Ishikawa (cell line): ENCODE results near the gene WDR54.

Source experiments
- CEBPB ChIP-seq: IDR thresholded peaks from 2 replicates; pipeline ENCODE4 v1.6.1; 2012
- EGR1 ChIP-seq: IDR thresholded peaks from 2 replicates; pipeline ENCODE4 v1.6.1; 2012
- EP300 ChIP-seq: IDR thresholded peaks from 2 replicates; pipeline ENCODE4 v1.6.1; 2012; ENCODE audit warnings: borderline replicate concordance
- TAF1 ChIP-seq: IDR thresholded peaks from 2 replicates; pipeline ENCODE4 v1.6.1; 2012; ENCODE audit warnings: low read depth, mild to moderate bottlenecking
- TEAD4 ChIP-seq: IDR thresholded peaks from 2 replicates; pipeline ENCODE4 v1.6.1; 2012
- YY1 ChIP-seq: IDR thresholded peaks from 2 replicates; pipeline ENCODE4 v1.6.1; 2012; ENCODE audit warnings: low read depth
- TF ChIP-seq, protein P1 (sequence below): IDR thresholded peaks from 2 replicates; pipeline ENCODE4 v1.6.1; 2012; ENCODE audit warnings: low read depth, mild to moderate bottlenecking
- TF ChIP-seq, protein P2 (sequence below): IDR thresholded peaks from 2 replicates; pipeline ENCODE4 v1.6.1; 2012

DNA sequence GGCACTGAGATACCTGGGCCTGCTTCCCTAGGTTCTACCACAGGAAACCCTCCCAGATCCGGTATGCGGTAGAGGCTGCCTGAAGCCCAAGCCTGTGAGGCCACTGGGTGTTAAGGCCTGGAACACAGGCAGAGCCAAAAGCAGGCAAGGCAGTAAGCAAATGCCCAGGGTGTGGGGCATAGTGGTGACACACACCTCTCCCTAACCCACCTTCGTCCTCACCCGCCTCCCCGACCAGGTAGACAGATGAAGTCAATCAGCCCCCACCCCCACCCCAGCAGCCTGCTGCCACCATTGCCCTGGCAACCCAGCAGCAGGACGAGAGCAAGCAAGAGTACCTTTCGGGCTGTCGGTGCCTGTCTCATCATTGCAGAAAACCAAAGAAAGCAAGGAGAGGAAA lies 47.5 kb upstream of the WDR54 start:
- TF ChIP-seq, protein P1, sequence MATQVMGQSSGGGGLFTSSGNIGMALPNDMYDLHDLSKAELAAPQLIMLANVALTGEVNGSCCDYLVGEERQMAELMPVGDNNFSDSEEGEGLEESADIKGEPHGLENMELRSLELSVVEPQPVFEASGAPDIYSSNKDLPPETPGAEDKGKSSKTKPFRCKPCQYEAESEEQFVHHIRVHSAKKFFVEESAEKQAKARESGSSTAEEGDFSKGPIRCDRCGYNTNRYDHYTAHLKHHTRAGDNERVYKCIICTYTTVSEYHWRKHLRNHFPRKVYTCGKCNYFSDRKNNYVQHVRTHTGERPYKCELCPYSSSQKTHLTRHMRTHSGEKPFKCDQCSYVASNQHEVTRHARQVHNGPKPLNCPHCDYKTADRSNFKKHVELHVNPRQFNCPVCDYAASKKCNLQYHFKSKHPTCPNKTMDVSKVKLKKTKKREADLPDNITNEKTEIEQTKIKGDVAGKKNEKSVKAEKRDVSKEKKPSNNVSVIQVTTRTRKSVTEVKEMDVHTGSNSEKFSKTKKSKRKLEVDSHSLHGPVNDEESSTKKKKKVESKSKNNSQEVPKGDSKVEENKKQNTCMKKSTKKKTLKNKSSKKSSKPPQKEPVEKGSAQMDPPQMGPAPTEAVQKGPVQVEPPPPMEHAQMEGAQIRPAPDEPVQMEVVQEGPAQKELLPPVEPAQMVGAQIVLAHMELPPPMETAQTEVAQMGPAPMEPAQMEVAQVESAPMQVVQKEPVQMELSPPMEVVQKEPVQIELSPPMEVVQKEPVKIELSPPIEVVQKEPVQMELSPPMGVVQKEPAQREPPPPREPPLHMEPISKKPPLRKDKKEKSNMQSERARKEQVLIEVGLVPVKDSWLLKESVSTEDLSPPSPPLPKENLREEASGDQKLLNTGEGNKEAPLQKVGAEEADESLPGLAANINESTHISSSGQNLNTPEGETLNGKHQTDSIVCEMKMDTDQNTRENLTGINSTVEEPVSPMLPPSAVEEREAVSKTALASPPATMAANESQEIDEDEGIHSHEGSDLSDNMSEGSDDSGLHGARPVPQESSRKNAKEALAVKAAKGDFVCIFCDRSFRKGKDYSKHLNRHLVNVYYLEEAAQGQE: no peak
- TF ChIP-seq CEBPB (no peak), EP300 (no peak), YY1 (no peak), EGR1 (no peak), TEAD4 (no peak), TAF1 (no peak)
- TF ChIP-seq, protein P2, sequence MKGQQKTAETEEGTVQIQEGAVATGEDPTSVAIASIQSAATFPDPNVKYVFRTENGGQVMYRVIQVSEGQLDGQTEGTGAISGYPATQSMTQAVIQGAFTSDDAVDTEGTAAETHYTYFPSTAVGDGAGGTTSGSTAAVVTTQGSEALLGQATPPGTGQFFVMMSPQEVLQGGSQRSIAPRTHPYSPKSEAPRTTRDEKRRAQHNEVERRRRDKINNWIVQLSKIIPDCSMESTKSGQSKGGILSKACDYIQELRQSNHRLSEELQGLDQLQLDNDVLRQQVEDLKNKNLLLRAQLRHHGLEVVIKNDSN: no peak
